ENCODE data around the gene HEATR3. TPM values are rescaled to one million over a fixed set of nuclear protein-coding genes. Genes with fewer than 3 reads are reported as not detected.
A peak's percentile ranks its signal among the peaks of the same experiment; 100 is the strongest.

The HEATR3 gene
- total and polyA plus RNA-seq, 2 of the 13 experiments (the other 11 are each of a cell fraction or from before 2014, with no cell fraction given) = 22.4 to 52.4 TPM

DNA sequence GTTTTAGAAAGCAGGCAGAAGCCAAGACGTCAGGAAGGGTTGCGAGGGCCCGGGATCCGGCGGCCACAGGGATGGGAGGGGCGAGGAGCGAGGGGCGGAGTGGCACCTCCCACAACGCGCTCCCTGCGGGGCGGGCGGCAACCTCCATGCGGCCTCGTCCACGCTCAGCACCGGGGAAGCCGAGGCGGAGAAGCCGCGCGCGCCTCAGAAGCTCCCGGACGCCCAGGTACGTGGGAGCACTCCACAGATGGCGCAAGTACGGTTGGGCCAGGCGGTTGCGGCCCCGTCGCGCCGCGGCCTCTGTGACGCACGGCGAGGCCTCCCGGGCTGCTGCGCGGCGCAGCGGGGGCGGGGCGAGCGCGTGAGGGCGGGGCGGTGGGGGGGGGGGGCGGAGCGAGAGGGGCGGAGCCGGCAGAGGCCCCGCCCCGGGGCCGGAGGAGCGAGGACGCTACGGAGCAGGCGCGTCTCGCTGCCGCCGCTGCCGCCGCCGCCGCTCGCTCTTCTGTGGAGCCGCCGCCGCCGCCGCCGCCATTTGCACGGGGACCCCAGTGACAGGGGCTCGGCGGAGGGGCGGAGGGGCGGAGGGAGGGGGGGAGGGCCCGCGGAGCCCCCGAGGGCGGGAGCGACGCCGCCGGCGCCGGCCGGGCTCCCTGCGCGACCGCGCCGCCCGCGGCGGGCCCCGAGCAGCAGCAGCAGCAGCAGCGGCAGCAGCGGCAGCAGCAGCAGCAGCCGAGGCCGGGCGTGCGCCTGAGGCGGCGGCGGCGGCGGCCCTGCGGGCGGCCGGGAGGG lies 87.2 kb downstream of the HEATR3 start, which contains the start of gene TENT4B (continued):
- TF ChIP-seq, protein P1, sequence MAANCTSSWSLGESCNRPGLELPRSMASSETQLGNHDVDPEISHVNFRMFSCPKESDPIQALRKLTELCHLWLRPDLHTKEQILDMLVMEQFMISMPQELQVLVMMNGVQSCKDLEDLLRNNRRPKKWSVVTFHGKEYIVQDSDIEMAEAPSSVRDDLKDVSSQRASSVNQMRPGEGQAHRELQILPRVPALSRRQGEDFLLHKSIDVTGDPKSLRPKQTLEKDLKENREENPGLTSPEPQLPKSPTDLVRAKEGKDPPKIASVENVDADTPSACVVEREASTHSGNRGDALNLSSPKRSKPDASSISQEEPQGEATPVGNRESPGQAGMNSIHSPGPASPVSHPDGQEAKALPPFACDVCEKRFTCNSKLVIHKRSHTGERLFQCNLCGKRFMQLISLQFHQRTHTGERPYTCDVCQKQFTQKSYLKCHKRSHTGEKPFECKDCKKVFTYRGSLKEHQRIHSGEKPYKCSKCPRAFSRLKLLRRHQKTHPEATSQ (CRISPR knock-in tag; IDR thresholded peaks at IDR 0.05; ENCODE audit: borderline replicate concordance) = peak; percentile 76; the same call in 1 of the 2 replicates
- TF ChIP-seq ZNF530 (CRISPR knock-in tag; IDR thresholded peaks at IDR 0.05; ENCODE audit: low read depth) = no peak
- TF ChIP-seq ZNF337 (CRISPR knock-in tag; IDR thresholded peaks at IDR 0.05; ENCODE audit: borderline replicate concordance, low read depth) = peak; percentile 62; the same call in 1 of the 2 replicates
- TF ChIP-seq ZNF737 (CRISPR knock-in tag; IDR thresholded peaks at IDR 0.05; ENCODE audit: borderline replicate concordance) = no peak
- peak; percentile 83; the same call in 1 of the 2 replicates for TF ChIP-seq ZNF792 (CRISPR knock-in tag; IDR thresholded peaks at IDR 0.05)
- no peak for TF ChIP-seq EHMT2 (IDR thresholded peaks at IDR 0.05; ENCODE audit: borderline replicate concordance, low read depth, low read length)
- peak; percentile 58; the same call in 1 of the 2 replicates for TF ChIP-seq AHR (CRISPR knock-in tag; IDR thresholded peaks at IDR 0.05)
- peak; percentile 58; the same call in 1 of the 2 replicates for TF ChIP-seq SP2 (CRISPR knock-in tag; IDR thresholded peaks at IDR 0.05)
- no peak; the same call in 1 of the 2 replicates for TF ChIP-seq PPARG (CRISPR knock-in tag; conservative IDR thresholded peaks at IDR 0.05)
- TF ChIP-seq, protein P2, sequence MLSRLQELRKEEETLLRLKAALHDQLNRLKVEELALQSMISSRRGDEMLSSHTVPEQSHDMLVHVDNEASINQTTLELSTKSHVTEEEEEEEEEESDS (CRISPR knock-in tag; IDR thresholded peaks at IDR 0.05; ENCODE audit: borderline replicate concordance) = no peak
- no peak for TF ChIP-seq ZNF879 (CRISPR knock-in tag; IDR thresholded peaks at IDR 0.05)
- TF ChIP-seq, protein P3, sequence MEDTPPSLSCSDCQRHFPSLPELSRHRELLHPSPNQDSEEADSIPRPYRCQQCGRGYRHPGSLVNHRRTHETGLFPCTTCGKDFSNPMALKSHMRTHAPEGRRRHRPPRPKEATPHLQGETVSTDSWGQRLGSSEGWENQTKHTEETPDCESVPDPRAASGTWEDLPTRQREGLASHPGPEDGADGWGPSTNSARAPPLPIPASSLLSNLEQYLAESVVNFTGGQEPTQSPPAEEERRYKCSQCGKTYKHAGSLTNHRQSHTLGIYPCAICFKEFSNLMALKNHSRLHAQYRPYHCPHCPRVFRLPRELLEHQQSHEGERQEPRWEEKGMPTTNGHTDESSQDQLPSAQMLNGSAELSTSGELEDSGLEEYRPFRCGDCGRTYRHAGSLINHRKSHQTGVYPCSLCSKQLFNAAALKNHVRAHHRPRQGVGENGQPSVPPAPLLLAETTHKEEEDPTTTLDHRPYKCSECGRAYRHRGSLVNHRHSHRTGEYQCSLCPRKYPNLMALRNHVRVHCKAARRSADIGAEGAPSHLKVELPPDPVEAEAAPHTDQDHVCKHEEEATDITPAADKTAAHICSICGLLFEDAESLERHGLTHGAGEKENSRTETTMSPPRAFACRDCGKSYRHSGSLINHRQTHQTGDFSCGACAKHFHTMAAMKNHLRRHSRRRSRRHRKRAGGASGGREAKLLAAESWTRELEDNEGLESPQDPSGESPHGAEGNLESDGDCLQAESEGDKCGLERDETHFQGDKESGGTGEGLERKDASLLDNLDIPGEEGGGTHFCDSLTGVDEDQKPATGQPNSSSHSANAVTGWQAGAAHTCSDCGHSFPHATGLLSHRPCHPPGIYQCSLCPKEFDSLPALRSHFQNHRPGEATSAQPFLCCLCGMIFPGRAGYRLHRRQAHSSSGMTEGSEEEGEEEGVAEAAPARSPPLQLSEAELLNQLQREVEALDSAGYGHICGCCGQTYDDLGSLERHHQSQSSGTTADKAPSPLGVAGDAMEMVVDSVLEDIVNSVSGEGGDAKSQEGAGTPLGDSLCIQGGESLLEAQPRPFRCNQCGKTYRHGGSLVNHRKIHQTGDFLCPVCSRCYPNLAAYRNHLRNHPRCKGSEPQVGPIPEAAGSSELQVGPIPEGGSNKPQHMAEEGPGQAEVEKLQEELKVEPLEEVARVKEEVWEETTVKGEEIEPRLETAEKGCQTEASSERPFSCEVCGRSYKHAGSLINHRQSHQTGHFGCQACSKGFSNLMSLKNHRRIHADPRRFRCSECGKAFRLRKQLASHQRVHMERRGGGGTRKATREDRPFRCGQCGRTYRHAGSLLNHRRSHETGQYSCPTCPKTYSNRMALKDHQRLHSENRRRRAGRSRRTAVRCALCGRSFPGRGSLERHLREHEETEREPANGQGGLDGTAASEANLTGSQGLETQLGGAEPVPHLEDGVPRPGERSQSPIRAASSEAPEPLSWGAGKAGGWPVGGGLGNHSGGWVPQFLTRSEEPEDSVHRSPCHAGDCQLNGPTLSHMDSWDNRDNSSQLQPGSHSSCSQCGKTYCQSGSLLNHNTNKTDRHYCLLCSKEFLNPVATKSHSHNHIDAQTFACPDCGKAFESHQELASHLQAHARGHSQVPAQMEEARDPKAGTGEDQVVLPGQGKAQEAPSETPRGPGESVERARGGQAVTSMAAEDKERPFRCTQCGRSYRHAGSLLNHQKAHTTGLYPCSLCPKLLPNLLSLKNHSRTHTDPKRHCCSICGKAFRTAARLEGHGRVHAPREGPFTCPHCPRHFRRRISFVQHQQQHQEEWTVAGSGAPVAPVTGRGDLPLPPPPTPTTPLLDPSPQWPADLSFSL (CRISPR knock-in tag; IDR thresholded peaks at IDR 0.05) = 0 out of 2 replicates have a peak, but pooled peaks have one; percentile 51
- no peak; the same call in 1 of the 2 replicates for TF ChIP-seq ZNF232 (CRISPR knock-in tag; IDR thresholded peaks at IDR 0.05; ENCODE audit: borderline replicate concordance)
- TF ChIP-seq SP5 (CRISPR knock-in tag; IDR thresholded peaks at IDR 0.05; ENCODE audit: borderline replicate concordance, low read depth) = peak; percentile 93
- TF ChIP-seq SAP130 (CRISPR knock-in tag; IDR thresholded peaks at IDR 0.05; ENCODE audit: low read depth) = peak; percentile 82
- no peak for TF ChIP-seq PHF5A (CRISPR knock-in tag; IDR thresholded peaks at IDR 0.05; ENCODE audit: low read depth, unreplicated experiment)
- no peak for TF ChIP-seq RBM22 (optimal IDR thresholded peaks at IDR 0.05; ENCODE audit: low read length)
- no peak for TF ChIP-seq RELA (CRISPR knock-in tag; IDR thresholded peaks at IDR 0.05)
- TF ChIP-seq ZNF678 (CRISPR knock-in tag; IDR thresholded peaks at IDR 0.05) = no peak
- TF ChIP-seq, protein P4, sequence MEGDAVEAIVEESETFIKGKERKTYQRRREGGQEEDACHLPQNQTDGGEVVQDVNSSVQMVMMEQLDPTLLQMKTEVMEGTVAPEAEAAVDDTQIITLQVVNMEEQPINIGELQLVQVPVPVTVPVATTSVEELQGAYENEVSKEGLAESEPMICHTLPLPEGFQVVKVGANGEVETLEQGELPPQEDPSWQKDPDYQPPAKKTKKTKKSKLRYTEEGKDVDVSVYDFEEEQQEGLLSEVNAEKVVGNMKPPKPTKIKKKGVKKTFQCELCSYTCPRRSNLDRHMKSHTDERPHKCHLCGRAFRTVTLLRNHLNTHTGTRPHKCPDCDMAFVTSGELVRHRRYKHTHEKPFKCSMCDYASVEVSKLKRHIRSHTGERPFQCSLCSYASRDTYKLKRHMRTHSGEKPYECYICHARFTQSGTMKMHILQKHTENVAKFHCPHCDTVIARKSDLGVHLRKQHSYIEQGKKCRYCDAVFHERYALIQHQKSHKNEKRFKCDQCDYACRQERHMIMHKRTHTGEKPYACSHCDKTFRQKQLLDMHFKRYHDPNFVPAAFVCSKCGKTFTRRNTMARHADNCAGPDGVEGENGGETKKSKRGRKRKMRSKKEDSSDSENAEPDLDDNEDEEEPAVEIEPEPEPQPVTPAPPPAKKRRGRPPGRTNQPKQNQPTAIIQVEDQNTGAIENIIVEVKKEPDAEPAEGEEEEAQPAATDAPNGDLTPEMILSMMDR (CRISPR knock-in tag; IDR thresholded peaks at IDR 0.05) = 0 out of 2 replicates have a peak, but pooled peaks have one; percentile 34

Measured in HepG2 (cell line).